Breast epithelium (tissue), 3 donors: ENCODE measurements around the gene TMEM270.

Source experiments
- POLR2A ChIP-seq: fragments of 450-650 bp; IDR thresholded peaks from one replicate; pipeline ENCODE4 v1.6.1; 2016; ENCODE audit warnings: antibody characterized with exemption, mild to moderate bottlenecking, moderate library complexity
- TF ChIP-seq, protein P1 (sequence below), 3 donors: fragments of 450-650 bp; IDR thresholded peaks; one replicate each; pipeline ENCODE4 v1.5.1; 2016 to 2017; ENCODE audit warnings: antibody characterized with exemption in 3 of 3, mild to moderate bottlenecking in 3 of 3, moderate library complexity in 3 of 3

DNA sequence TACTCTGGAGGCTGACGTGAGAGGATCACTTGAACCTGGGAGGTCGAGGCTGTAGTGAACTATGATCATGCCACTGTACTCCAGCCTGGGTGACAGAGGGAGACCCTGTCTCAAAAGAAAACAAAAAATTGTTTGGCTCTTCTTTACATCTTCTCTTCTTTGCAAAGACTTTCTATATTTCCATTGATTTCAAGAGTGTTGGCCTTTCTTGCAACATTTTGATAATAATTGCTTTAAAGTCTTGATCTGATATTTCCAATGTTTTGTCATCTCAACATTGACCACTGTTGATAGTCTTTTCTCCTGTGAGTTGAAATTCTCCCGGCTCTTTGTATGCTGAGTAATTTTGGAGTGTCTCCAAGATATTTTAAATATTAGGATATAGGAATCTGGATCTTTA, 48.0 kb upstream of the TMEM270 start:
- TF ChIP-seq, protein P1, sequence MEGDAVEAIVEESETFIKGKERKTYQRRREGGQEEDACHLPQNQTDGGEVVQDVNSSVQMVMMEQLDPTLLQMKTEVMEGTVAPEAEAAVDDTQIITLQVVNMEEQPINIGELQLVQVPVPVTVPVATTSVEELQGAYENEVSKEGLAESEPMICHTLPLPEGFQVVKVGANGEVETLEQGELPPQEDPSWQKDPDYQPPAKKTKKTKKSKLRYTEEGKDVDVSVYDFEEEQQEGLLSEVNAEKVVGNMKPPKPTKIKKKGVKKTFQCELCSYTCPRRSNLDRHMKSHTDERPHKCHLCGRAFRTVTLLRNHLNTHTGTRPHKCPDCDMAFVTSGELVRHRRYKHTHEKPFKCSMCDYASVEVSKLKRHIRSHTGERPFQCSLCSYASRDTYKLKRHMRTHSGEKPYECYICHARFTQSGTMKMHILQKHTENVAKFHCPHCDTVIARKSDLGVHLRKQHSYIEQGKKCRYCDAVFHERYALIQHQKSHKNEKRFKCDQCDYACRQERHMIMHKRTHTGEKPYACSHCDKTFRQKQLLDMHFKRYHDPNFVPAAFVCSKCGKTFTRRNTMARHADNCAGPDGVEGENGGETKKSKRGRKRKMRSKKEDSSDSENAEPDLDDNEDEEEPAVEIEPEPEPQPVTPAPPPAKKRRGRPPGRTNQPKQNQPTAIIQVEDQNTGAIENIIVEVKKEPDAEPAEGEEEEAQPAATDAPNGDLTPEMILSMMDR (IDR thresholded peaks at IDR 0.05): no peak
- no peak for TF ChIP-seq POLR2A
